Eye (tissue), 1 donor: ENCODE measurements around the gene RPTOR.

ENCODE experiments used
- DNase-seq: peaks from one replicate; pipeline ENCODE4 v3.0.0-alpha.2; 2015

Gene RPTOR

DNA sequence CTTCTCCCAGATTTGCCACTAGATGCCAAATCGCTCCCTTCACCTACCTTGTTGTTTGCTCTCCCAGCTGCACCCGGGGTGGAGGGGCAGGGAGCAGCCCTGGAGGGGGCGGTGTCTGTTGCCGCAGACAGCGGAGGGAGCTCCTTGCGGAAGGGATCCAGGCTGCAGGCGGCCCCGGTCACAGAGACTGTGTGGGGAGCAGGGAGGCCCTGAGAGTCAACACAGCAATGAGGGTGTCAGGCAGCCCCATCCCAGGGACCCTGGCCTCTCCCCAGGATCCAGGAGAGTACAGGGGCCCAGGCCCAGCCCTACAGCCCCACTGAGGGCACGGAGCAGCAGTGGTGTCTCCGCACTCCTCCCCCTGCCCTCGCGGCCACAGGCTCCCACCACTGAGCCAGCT, 396.5 kb downstream of the RPTOR start:
- DNase-seq: no peak

DNA sequence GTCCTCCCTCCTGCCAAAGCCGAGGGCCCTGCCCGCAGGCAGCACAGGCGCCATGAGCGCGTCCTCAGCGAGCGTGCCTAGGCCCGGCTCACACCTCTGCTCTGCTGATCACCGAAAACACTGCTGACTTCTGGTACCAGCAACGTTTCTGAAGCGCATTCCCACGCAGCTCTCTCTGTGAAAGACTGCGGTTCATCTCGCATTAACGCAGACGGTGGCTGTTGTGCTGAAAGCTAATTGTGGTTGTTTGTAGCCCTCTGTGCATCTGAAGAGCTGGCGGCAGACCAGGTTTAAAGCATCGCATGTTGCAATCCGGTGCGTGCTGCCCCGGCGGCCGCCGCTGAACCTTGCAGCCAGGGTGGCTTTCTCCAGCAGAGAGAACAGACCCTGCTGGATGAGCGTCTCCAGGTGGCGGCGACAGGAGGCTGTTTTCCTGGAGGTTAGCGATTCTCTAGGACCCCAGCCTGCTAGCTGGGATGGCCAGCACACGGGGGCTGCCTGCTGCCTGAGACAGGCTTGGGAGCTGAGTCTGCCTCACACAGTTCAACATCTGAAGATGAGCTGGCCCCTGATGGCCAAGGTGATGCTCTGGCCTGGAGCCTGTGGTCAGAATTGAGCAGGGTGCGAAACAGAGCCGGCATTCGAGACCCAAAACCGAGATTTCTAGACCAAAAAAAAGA, 397.2 kb downstream of the RPTOR start:
- DNase-seq: no peak

DNA sequence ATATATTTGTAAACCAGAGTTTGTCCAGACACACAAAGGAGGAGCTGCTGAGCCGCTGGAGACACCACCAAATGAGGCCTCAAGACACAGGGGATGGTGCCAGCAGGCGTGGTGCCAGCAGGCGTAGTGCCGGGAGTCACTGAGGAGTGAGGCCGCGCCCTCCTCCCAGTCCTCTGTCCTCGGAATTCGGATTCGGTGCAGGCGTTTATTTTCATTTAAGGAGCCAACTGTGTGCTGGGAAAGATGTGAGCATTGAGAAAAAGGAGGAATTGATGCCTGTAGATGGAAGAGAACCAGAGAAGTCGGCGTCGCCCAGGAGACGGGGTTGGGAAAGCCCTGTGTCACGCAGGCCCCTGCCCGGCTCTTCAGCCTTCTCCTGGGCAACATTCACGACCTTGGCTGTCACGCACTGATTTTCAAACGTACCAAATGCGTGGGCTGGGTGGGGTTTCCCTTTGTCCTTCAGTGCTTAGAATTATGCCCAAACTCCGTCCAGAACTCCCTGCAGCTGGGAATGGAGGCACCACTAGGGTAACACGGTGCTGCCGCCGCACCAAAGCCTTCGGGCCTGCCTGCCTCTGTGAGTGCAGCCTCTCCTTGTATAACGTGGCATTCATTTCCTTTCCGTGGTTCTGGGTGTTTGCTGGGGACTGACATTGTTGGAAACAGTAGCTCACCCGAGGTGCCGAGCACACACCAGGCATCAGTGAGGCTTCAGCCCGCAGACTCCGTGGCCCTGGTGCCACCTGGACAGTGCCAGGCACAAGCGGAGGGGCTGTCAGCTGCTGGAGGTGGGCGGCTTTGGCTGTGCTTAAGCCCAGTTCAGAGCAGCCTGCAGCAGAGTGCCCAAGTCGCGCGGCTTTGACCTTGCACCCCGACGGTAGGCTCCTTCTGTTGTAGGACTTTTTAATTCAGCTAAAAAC, 398.0 kb downstream of the RPTOR start:
- peak; percentile 61 for DNase-seq

DNA sequence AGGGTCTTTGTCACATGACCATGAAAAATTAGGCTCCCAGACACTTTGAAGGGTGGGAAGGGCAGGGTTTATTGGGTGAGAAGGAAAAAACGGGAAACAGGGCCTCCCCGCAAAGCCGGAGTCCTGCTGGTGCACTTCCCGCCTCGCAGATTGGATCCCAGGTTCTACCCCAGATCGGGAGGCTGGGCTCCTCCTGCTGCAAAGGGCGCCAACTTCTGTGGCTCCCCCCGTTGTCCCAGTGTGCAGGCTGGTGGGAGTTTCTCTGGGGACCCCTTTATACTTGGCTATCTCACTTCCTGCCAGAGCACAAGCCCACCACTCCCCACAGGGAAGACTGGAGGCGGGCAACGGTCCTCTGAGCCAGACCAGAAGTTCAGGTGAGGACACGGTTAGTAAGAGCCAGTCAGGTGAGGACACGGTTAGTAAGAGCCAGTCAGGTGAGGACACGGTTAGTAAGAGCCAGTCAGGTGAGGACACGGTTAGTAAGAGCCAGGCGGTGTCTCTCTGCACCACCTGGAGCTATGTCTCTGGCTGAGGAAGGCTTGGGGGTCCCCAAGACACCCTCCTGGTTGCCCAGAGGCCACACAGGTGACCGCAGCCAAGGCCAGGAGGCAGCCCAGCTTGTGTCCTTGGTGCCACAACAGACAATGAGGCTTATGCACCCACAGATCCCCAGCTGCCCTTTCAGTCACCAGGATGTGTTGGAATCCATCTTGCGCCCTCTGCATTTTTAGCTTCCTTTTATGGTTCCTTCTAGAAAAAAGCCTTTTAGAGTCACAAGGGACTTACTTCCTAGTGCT, 398.9 kb downstream of the RPTOR start:
- no peak for DNase-seq

DNA sequence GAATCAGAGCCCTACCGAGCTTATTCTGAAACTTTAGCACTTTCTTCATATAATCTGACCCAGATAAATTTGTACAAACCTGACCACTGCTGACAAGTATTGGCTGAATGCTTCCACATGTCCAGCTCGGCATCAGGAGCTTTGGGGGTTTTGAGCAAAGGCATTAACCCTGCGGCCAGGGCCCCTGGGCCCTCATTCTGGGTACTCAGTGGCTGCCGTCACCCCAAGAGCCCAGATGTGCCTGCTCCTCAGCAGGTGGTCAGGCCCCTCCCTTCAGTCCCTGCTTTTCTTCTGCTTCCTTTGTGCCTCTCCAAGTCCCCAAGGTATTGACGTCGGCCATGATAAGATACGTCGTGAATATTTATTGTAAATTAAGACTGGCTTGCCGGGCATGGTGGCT, 399.7 kb downstream of the RPTOR start:
- DNase-seq: no peak

DNA sequence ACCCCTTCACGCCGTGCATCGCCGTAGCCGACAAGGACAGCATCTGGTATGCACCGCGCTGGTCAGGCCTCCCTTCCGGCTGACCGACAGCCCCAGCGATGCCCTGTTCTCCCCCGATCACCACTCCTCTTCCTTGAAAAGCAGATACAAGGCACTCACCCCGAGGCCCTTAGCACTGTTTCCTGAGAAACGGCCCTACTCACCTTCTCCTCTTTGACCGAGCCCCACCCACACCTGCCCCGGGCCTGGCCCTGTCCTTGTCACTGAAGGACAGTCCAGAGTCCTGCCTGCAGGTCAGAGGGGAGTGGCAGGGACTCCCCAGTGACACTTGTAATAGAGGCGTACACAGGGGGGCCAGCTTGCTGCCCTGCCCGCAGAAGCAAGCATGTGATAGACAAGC, 401.1 kb downstream of the RPTOR start:
- no peak for DNase-seq

DNA sequence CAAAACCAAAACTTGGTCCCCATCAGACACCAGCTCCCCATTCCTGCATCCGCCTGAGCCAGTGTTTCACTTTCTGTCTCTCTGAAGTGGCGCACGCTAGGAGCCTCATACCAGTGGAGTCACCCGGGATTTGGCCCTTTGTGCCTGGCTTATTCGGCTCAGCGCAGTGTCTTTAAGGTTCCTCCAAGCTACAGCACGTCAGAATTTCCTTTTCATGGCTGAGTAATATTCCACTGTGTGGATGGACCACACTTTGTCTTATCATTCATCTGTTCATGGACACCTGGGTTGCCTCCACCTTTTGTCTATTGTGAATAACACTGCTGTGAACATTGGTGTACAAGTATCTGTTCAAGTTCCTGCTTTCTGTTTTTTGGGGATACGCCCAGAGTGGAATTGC, 401.8 kb downstream of the RPTOR start:
- no peak for DNase-seq

DNA sequence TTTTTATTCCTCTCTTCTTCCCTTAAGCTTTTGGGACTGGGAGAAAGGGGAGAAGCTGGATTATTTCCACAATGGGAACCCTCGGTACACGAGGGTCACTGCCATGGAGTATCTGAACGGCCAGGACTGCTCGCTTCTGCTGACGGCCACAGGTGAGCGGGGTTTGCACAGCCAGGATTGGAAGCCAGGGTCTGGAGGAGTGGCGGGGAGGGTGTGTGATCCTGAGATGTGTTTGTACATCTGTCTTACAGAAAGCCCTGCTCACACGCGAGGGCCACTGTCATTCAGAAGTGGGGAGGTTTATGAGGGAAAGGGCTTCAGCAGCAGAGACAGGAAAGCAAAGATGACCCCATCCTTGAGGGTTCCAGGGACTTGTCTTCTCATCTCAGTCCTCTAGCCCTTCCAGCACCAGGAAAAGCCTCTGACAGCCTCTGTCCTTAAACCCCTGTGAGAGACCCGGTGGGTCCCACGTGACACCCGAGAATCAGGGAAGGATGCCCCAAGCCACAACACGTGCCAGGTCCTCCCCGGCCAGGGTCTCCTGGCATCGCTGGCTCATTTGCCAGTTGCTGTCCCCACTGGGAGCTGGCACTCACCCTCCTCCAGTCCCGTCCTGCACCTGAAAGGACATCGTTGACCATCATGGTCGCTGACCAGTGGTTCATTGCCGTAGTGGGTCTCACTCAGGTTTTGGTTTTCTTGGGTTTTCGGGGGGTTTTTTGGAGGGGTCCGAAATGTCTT, 402.7 kb downstream of the RPTOR start:
- DNase-seq: no peak

DNA sequence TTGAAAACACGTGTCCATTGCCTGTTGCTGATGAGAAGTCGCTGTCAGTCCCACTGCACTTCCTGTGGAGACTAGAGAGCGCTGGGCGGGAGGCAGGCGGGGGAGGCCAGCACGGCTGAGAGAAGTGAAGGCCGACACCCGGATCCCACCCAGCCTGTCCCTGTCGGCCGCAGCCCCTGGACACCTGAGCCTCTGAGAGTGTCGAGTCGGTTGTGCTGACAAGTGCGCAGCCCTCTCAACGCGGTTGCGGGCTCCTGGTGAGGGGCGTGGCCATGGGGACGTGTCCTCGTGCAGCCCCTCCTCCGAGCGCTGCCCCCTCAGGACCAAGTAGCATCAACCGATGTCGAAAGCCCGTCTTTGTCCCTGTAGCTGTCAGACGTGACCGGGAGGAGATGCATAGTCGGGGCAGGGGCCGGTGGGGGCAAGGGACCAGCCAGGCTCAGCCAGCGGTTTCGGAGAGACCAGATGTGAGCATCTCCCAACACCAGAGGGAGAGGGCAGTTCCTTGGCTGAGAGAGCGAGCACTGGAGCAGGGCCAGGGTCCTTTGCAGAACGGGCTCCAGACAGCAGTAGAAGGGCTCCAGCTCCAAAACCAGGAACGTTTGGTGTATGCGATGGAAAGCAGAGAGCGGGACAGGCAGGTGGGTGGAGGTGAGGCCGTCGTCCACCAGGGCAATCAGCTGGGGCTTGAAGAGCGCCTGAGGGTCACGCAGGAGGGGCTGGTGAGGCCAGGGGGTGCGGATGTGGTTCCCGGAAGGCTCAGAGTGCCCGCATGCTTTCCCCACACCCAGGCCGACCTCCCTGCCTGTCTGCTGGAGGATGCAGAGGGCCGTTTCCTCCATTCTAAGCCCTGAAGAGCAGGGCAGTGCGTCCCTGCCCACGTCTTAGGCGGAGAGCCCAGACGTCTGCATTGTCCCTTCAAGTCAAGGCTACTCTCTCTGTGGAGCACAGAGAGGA, 403.7 kb downstream of the RPTOR start:
- no peak for DNase-seq

DNA sequence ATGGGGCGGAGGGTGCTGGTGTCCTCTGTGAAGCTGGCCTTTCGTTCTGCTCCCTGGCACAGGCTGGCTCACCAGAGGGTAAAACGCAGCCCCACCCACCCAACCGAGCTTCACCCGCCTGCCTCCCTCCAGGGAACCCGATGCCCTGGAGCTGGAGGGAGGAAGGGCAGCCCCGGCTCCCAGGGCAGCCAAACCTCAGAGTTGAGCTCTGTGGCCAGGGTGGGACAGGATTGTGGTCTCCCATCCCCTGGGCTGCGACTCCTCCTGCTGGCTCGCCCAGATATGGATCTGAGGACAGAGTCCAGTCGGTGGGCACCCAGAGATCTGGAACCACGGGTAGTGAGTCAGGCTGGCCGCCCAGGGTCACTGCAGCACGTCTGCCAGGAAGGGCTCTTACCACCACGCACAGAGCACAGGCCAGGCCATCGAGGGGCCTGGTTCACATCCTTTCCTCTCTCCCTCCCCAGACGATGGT, 404.4 kb downstream of the RPTOR start:
- DNase-seq: no peak

DNA sequence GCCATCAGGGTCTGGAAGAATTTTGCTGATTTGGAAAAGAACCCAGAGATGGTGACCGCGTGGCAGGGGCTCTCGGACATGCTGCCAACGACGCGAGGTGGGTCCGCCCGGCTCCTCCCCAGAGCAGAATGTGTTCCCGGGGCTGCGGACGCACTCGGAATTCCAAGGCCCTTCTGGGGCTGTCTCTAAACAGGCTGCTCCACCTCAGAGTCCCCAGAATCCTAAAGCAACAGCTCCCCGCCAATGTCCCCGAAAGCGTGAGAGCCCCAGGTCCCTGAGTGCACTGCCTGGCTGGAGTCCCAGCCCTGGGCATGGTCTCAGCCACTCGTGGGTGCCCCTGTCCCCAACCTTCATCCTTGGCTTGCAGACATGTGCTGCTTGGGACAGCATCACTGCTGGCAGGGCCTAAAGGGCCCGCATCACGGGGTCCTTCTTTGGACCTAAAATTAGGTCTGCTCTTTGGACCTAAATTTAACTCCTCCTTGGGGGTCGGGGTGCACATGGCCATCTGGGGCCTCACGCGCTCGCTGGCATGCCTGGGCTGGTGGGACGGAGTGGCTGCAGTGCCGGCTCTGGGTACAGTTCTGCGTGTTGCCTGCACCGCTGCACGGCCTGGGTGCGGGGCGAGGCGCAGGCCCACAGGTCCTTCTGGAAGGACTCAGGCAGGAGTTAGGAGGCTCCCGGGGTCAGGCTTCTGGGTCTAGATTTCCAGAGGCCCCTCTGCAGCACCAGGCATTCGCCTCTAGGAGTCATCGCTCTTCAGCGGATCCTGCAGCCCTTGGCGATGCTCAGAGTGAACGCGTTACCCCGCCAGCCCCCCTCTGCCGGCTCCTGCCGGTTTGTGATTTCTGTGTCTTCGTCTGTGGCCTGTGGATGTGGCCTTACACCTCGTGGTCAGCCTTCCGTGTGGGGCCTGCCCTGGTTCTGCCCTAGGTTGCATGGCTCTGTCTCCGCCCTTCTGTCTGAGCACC, 405.1 kb downstream of the RPTOR start:
- no peak for DNase-seq

DNA sequence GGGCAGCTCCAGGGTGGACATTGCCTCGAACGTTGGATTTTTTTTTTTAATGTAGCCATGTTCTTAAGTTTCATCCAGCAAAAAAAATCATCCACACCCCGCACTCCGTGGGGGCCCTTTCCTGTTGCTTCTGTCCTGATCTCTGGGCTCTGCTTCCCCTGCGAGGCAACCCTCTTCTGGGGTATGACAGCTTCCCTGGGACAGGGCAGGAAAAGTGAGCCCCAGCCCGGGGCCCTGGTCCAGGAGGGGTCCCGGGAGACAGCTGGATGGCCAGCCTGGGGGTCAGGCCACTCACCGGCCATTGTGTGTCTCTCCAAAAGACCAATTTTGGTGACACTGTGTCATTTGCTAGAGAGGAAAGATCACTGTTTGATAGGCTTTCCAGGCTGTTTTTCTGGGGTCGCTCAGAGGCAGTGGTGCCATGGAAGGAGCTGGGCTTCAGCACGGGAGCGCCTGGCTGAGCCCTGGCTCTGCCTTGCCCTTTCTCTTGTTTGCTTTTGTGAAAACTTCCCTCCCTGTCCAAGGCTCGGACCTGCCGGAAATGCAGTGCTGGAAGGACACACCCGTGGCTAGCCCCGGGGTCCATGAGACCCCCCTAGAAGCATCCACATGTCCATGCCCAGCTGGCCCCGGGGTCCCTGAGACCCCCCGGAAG, 406.0 kb downstream of the RPTOR start:
- DNase-seq: no peak

DNA sequence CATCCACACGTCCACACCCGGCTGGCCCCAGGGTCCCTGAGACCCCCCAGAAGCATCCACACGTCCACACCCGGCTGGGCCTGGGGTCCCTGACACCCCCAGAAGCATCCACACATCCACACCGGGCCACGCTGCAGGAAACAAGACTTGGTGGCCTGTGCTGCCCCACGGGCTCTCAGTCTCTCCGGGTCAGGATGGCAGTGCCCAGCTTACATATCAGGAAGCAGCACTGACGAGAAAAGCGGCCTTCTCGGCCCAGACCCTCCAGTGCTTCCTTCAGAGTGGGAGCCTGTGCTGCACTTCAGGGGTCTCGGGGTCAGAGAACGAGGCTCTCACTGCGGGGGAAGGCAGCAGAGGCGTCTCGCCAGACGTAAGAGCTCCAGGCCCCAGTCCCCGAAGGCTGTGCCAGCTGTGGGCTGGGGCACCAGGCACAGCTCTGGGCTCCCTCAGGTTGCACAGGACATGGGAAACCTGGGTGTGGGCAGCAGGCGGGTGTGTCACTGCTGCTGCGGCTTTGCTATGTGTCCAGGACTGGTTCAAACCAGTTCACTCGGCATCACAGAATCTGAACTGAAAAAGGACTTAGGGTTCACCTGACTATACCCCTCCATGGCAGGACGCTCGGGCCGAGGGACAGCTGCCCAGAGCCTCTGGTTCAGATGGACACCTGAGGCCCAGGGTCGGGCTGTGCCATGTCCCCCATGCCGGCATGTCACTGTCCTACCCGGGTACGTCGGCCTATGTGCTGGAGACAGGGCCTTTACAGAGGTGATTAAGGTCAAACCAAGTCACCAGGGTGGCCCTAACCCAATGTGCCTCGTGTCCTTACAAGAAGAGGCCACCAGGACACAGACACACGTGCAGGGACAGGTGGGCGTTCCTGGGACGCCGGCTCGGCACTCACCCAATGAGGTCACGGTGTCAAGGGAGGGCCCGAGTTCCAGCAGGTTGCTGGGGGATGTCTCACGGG, 406.8 kb downstream of the RPTOR start:
- DNase-seq: no peak

DNA sequence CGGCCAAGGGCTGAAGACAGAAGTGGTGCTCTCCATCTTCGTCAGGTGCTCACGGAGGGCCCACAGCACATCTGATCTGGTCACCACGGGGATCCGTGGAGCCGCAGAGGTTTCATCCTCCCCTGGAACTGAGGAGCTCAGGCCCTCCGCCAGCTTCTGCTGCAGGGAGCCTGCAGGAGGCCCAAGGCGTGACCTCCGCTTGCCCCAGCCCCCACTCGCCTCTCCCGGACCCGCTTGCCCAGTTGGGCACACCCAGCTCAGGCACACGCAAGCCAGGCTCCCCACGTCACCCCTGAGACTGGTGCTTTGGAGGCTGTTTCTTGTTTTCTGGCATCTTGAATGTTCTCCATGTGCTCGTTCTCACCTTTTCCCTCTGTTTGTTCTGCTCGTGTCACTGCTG, 407.7 kb downstream of the RPTOR start:
- DNase-seq: no peak

DNA sequence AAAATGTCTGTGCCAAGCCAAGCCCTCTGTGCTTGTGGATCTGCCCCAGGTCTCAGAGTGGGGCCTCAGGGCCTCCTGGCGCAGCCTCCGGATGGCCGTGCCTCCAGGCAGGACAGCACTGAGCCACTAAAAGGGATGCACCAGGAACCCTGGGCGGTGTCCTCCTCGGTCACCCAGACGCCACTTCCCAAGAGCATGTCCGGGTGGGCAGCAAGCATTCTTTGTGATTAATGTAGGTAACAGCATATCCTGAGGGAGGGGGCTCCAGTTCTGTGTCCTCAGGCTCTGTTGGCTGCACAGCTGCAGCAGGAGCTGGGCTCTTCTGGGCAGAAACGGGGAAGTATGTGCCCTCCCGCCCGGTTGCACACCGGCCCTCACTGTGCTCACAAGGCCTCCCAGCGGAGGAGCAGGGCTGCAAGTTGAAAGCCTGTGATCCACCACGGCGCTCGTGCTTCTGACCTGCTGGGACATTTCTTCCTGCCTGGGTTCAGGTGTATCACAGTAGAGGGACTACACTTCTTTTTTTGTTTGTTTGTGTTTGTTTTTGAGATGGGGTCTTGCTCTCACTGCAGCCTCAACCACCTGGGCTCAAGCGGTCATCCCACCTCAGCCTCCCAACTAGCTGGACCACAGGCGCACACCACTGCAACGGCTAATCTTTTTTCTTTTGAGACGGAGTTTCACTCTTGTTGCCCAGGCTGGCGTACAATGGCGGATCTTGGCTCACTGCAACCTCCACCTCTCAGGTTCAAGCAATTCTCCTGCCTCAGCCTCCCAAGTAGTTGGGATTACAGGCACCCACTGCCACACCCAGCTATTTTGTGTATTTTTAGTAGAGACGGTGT, 409.1 kb downstream of the RPTOR start:
- DNase-seq: no peak

DNA sequence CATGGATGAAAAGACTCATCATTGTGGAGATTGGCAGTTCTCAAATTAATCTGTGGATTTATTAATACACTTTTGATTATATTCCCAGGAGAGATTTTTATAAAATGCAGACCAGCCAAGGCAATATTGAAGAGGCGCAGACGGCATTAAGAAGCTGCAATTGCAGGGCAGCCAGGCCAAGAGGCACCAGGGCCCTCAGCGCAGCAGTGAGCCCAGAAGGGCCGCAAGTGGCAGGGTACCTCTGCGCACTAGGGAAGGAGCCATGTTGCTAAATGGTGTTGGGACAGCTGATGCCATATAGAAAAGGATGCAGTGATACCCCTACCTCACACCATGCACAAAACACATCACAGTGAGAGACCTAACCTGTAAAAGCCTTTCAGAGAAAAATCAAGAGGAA, 410.4 kb downstream of the RPTOR start:
- no peak for DNase-seq

DNA sequence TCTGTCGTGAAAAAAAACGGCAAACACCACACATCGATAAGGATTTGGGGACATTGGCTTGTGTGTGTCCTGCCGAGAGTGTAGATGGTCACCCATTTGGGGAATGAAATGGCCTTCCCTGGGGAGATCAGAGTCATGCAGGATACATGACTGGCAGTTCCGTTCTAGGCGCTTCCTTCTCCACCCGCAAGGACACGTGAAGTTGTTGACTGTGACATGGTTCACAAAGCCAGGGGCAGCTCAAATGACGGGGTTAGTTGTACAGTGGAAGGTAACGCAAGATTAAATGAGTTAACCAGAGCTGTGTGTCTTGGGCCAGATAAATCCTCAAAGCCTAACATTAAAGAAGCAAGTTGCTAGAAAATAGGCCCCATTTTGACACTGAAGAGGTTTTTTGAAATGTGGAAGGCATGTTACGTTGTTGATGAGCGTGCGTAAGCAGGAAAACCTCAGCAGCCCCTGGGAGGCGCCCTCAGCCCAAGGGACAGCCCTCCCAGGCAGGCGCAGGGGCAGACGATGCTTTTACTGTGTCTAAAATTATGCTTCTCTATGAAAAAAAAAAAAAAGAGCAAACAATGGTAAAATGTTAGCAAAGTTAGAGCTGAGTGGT, 411.1 kb downstream of the RPTOR start:
- DNase-seq: no peak
